HG03575 (cell line): ENCODE measurements around the gene SEC11A.
A peak's percentile ranks its signal among the peaks of the same experiment; 100 is the strongest.
"Not testable (repeated sequence)": the region's sequence is repeated elsewhere in the genome, so short reads cannot be mapped to it uniquely, and the experiment has no call there.

Source experiments
- ATAC-seq: cut with Tn5 transposase; IDR thresholded peaks from one replicate; pipeline ENCODE4 v1.9.1; 2021; ENCODE audit not compliant: unreplicated experiment, insufficient number of reproducible peaks, low FRiP score; ENCODE audit errors: extremely low read depth

SEC11A gene

DNA sequence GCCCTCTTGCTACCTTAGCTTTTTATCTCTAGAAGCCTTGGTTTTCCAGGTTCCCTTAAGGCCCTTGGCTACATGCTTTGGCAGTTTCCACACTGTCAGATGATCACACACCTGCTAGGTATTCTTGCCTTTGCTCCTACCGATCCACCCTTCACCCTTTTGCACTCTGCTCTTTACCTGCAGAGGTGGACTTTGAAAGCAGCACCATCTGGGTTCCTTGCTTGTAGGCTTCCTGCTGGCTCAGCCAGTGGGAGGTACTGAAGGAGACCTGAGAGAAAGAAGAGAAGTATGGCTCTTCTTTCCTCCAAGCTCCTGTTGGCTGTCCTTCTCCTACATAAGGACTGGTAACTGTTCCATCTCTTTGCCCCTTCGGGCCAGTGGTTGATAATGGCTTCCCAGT is 25.2 kb upstream of the SEC11A start:
- no peak for ATAC-seq

DNA sequence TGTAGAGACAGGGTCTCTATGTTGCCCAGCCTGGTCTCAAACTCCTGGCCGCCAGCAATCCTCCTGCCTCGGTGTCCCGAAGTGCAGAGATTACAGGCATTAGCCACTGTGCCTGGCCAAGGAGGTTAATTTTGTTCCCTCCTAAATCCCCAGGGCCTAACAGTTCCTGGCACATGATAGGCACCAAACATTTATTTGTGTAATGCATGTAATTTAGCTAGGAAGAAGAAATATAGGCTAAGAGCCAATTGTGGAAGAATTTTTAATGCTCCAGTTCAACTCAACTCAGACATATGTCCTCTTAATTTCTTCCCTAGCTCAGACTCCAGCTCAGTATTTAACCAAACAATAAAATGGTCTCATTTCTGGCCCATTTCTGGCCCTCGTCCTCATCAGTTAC is 24.8 kb upstream of the SEC11A start:
- no peak for ATAC-seq

DNA sequence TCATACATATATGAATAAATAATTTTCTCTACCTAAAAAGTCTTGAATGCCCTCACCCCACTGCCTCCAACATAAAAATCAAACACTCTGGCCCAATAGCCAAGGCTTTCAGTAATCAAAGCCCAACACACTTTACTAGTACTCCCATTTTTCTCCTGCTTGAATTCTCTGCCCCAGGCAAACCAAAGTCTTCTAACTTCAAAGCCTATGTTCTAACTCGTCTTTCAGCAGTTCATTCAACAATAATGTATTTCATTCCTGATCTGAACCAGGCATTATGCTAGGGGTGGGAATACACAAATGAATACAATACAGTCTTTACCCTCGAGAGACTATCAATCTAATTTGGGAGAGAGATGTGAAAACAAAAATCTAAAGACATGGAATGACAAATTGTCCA is 21.1 kb upstream of the SEC11A start:
- ATAC-seq: no peak

DNA sequence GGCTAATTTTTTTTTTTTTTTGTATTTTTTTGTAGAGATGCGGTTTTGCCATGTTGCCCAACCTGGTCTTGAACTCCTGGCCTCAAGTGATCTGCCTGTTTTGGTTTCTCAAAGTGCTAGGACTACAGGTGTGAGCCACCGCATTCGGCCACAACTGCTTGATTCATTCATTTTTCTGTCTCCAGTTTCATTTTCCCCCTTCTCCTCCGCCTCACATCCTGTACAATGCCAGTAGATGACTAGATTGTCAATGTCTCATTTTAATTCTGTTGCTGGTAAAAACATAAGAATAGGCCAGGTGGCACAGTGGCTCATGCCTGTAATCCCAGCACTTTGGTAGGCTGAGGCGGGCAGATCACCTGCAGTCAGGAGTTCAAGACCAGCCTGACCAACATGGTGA is 20.4 kb upstream of the SEC11A start:
- ATAC-seq: peak; percentile 34

DNA sequence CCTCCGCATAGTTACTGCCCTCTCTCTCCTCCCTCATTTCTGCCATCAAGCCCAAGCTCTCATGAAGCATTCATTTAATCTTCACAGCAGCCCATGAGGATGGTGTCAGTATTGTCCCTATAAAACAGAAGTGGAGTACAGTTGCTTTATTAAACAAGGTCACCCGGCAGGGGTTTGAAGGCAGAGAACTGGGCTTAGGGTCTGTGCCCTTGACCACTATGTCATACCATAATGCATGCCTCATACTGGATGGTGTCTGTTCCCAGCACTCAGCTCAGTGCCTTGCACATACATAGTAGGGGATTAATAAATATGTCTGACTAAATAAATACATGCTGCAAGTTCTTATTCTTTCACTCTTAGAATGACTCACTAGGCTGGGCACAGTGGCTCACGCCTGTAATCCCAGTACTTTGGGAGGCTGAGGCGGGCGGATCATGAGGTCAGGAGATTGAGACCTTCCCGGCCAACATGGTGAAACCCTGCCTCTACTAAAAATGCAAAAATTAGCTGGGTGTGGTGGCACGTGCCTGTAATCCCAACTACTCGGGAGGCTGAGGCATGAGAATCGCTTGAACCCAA is 19.6 kb upstream of the SEC11A start:
- ATAC-seq: not testable (repeated sequence)

DNA sequence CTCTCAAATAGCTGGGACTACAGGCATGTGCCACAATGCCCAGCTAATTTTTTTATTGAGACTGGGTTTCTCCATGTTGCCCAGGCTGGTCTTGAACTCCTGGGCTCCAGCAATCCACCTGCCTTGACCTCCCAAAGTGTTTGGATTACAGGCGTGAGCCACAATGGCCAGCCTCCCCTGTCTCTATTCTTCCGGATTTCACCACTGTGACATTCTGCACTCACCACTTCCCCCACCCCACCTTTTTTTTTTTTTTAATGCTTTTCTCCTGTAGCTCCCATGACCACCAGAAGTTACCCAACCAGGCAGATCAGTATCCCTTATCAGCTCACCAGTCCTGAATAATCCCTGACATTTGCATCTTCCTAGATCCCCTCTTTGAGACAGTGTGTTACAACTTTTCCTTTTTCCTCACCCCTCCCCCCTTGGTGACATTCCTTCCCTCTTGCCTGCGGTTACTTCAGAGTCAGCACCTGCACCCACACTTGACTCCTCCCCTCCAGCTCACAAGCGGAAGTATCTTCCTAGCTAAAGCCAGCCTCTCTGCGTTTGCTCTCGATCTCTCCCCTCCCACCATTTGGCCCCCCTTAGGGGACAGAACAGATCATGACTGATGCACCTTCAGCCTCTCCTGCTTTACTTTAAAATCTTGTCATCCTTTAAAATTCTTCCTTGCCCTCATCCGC is 19.0 kb upstream of the SEC11A start:
- ATAC-seq: no peak

DNA sequence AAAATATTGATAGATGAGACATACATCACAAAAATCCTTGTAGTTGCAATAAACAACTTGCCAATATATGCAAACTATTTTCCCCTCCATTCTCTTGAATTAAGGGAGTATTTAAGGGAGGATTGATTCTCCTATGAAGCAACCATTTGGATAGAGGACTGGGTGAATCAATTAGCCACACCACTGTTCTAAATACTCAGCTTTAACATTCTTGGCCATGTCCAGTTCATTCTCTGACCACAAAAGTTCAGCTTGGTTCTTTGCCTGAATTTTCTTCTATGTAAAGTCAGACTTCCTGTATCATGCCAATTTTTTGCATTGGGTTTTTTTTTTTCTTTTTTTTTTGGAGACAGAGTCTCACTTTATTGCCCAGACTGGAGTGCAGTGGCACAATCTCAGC is 15.8 kb upstream of the SEC11A start:
- ATAC-seq: no peak

DNA sequence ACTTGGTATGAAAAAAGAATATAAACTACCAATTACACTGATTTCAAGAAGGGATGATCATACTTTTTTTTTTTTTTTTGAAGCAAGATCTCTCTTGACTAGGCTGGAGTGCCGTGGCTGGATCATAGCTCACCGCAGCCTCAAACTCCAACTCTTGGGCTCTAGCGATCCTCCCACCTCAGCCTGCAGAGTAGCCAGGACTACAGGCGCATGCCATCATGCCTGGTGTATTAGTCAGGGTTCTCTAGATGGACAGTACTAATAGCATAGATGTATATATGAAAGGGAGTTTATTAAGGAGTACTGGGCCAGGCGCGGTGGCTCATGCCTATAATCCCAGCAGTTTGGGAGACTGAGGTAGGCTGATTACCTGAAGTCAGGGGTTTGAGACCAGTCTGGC is 11.5 kb upstream of the SEC11A start:
- ATAC-seq: no peak

DNA sequence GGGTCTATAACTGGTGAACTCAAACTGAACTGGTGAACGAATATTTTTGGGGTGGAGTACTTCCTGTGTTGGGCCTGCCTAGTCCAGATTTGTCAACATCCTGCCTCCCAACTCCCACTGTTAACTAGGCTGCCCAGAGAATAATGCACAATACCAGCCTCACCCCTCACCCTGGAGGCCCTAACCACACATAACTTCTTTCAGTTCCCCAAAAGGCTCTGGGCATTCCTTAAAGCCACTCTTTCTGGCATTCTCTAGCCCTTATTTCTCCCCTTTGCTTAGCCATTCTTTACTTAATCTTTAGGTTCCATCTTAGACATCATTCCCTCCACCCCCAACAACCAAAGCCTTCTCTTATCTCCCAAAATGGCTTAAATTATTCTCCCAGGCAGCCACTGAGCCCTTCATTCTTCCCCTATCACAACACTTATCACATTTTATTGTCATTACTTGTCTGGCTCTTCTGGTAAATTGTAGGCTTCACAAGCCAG is 9.1 kb upstream of the SEC11A start:
- no peak for ATAC-seq

DNA sequence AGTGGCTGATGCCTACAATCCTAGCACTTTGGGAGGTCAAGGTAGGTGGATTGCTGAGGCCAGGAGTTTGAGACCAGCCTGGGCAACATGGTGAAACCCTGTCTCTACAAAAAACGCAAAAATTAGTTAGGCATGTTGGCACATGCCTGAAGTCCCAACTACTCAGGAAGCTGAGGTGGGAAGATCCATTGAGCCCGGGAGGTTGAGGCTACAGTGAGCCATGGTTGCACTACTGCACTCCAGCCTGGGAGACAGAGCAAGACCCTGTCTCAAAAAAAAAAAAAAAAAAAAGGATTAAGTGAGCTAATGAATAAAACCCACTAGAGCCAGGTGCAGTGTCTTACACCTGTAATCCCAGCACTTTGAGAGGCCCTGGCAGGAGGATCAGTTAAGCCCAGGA is 6.7 kb upstream of the SEC11A start:
- no peak for ATAC-seq

DNA sequence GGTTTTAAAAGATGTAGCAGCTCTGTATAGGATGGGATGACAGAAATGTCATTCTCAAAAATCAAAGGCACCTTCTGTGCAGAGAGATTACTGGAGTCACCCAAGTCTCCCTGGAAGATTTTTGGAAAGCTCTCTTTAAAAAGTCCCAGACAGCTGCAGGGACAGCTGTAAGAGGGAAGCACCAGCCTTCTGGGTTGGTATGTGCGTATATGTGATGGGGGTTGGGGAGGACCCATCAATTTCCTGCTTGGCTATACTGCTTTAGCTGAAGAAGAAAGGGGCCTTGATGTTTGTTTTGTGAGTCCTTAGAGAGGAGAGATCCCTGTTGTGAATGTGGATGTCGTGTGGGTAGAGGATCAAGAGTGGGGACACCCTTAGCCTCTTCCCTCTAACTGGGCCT is 5.4 kb upstream of the SEC11A start:
- ATAC-seq: no peak

DNA sequence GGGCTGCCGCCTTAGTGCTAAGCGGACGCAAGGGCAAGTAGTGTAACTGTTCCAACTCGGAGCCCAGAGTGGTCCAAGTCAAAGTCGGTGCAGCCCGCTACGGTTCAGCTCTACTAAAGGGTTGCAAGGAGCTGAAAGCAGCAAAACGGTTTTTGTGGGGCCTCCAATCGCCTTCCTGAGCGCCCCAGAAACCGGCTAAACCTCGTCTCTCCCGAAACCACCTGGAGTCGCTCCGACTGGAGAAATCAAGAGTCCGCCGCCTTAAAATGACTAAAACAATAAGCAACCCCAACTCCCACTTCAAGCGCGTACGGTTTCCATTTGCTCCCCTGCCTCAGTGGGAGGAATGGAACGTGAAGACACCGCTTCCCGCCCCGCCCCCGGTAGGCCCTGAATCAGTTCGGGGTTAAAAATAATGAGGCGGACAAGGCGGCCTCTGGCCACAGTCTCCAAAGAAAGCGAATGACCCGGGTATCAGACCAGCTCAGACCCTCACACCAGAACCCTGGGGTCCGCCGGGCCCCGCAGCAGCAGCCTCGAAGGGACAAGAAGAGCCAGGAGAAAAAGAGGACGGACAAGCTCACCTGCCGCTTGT is 401 bp downstream of the SEC11A start:
- no peak for ATAC-seq

DNA sequence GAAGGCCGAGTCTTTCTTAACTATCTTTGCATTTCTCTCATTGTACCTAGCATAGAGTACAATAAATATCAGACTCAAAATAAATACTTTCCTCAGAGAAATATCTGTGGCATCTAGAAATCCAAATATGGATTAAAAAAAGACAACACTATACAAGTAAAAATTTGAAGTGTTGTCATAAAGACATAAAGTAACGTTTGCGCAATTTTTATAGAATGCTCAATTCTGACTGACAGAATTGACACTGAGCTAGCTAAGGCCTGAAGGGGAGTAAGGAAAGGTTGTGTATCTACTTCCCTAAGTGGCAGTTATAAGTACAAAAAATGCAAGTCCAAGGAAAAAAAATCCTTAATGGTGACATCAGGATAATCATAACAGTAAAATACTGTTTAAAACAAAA is 1.1 kb downstream of the SEC11A start:
- no peak for ATAC-seq

DNA sequence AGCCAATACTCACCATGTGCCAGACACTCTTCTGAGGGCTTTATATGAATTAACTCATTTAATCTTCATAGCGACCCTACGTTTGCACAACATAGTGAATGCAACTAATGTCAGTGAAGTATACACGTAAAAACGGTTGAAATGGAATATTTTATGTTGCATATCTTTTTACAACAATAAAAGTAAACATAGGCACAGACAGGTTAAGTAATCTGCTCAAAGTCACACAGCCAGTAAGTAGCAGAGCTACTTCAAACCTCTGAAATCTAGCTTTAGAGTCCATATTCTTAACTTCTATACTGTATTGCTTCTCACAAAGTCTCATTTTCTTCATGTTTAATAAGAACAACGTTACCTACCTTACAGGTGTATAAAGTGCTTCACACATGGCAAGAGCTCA is 1.6 kb downstream of the SEC11A start:
- no peak for ATAC-seq

DNA sequence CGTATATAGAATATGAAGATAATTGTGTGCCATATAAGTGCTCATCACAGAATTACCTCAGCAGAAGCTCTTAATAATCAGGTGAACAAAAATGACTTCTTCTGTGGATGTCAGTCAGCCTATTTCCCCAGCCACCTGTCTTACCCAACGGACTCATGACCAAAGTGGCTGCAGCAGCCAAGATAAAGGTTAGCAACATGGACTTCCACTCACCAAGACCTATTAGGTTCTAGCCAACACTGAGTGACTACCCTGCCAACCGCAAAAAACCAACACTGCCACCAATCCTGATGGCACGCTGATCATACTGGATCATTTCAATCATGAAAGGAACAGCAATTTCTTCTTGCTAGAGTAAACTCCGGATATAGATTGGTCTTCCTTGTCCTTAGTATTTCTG is 12.1 kb downstream of the SEC11A start:
- no peak for ATAC-seq

DNA sequence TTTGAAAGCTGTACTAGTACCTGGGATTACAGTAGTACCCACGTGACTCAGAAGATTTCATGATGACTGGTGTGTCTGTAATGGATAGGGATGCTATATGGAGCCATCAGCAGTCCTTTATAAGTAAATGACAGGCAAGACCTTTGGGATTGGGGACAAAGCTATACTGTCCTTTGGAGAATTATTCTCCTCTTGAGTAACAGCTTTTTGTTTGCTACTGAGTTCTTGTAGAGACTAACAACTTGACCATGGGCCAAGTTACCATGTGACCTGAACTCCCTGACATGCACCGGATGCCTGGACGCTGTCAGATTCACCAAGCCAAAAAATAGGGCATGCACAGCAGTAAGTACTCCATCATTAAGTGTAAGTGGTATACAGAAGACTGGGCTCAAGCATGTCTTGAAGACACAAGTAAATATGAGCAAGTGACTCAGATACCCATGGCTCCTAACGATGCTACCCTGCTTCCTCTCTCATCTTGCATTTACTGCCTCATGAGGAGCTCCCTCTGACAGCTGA is 12.9 kb downstream of the SEC11A start:
- no peak for ATAC-seq

DNA sequence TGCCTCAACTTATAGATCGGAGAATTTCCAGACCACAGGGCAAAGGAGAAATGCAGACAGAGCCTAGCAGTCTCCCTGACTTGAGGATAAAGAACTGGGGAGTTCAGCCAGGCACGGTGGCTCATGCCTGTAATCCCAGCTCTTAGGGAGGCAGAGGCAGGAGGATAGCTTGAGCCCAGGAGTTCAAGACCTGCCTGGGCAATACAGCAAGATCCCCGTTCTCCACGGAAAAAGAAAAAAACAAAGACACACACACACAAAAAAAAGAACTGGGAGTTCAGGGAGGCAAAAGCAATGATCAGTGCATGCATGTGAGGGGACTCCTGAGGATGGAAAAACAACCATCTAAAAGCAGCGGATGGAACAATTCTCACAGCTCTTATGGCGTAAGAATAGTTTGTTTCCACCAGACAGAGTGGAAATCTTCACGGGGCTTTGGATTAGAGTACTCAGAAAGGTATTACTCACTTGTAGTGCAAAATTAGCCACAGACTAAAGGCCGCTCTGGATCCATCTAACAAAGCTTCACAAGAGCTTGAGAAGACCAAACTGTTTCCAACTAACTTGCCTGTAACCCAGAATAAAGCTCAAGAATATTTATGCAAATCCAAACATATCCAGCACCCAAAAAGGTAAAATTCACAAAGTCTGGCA is 16.3 kb downstream of the SEC11A start:
- ATAC-seq: no peak

DNA sequence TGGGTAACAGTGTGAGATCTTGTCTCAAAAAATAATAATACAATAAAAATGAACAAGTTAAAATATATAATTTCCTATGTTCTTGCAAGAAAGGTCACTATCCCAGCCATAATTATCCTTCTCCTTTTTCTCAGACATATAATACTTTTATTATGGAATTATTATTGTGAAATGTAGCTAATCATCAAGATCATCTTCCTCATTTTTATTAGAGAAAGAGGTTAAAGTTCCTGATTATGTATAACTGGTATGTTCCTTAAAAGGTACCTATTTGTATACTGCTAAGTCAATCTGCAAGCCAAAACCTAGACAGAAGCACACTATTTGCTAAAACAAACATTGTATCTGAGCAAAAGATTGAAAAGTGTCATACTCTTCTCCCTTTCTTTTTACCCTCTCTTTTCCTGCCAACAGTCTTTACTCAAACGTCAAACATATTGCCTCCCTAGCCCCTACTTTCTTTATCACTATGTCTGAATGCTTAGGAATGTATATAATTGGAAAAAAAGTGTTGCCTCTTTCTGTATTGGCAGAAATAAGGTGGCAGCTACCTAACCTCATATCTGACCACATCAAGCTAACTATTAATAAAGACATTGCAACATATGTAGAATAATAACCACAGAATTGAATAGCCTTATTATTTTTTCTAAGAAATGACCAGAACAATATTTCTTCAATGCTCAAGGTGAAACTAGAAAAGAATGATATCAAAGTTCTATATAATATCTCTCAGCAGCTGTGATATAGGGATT is 18.5 kb downstream of the SEC11A start:
- ATAC-seq: no peak

DNA sequence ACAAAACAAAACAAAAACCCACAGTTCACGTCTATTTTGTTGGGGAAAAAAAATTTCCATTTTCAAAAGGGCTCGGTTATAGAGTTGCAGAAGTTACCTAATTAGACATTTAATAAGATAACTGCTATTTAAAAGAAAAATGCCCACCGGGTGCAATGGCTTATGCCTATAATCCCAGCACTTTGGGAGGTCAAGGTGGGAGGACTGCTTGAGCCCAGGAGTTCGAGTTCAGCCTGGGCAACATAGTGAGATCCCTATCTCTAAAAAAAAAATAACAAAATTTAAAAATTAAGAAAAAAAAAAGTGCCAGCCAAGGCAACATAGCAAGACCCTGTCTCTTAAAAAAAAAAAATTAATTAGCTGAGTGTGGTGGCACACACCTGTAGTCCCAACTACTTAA is 19.2 kb downstream of the SEC11A start:
- ATAC-seq: no peak
